K562 (cell line): ENCODE data around the gene PRR7. TPM values are rescaled to one million over a fixed set of nuclear protein-coding genes. Genes with fewer than 3 reads are reported as not detected.
A peak's percentile ranks its signal among the peaks of the same experiment; 100 is the strongest.

Experiments
- ARID4B ChIP-seq: sonication (generic); formaldehyde crosslinking; IDR thresholded peaks from 2 replicates; pipeline ENCODE4 v1.8.0; 2022; ENCODE audit warnings: mild to moderate bottlenecking, missing genetic modification reagents
- ATF1 ChIP-seq, 2 experiments: fragments of 450-650 bp in 1 of 2; IDR thresholded peaks; 2 replicates each; pipeline ENCODE4 v1.6.1; 2016; ENCODE audit warnings: missing compliant biosample characterization in 1 of 2, missing genetic modification characterization in 1 of 2
- DEAF1 ChIP-seq: fragments of 450-650 bp; formaldehyde crosslinking; IDR thresholded peaks from 2 replicates; pipeline ENCODE4 v1.4.0; 2020; ENCODE audit warnings: mild to moderate bottlenecking, moderate library complexity
- EP300 ChIP-seq: IDR thresholded peaks from 2 replicates; pipeline ENCODE4 v1.6.1; 2012; ENCODE audit warnings: low read length, improper control_type of control experiment
- GABPB1 ChIP-seq: sonication (generic); formaldehyde crosslinking; IDR thresholded peaks from 2 replicates; pipeline ENCODE4 v1.8.0; 2022; ENCODE audit warnings: mild to moderate bottlenecking, missing genetic modification reagents
- KDM5B ChIP-seq: fragments of 200-600 bp; sonication (generic); IDR thresholded peaks from 2 replicates; pipeline ENCODE4 v1.6.1; 2012; ENCODE audit warnings: low read depth, mild to moderate bottlenecking, moderate library complexity, low read length, control low read depth, inconsistent platforms; ENCODE audit not compliant: insufficient replicate concordance
- MTA1 ChIP-seq: fragments of 450-650 bp; IDR thresholded peaks from 2 replicates; pipeline ENCODE4 v1.6.1; 2017; ENCODE audit warnings: borderline replicate concordance
- NCOA1 ChIP-seq: fragments of 450-650 bp; IDR thresholded peaks from 2 replicates; pipeline ENCODE4 v1.6.1; 2016; ENCODE audit warnings: low read depth
- NFATC3 ChIP-seq: fragments of 450-650 bp; IDR thresholded peaks from 2 replicates; pipeline ENCODE4 v1.6.1; 2017; ENCODE audit warnings: mild to moderate bottlenecking
- PATZ1 ChIP-seq: fragments of 250-450 bp; sonication (Bioruptor Pico); IDR thresholded peaks from 2 replicates; pipeline ENCODE4 v1.5.0; 2020; ENCODE audit warnings: mild to moderate bottlenecking, borderline replicate concordance
- SMAD2 ChIP-seq: fragments of 150-350 bp; IDR thresholded peaks from 2 replicates; pipeline ENCODE4 v1.6.1; 2014; ENCODE audit warnings: low read depth, mild to moderate bottlenecking, low read length
- TEAD1 ChIP-seq, 2 experiments: fragments of 450-650 bp in 1 of 2; sonication (generic) in 1 of 2; formaldehyde crosslinking; IDR thresholded peaks; 2 replicates each; pipeline versions ENCODE4 v1.4.0 to v1.8.0; 2020 to 2022; ENCODE audit warnings: mild to moderate bottlenecking in 2 of 2, missing genetic modification reagents in 1 of 2
- THAP12 ChIP-seq: fragments of 250-450 bp; sonication (Bioruptor Pico); IDR thresholded peaks from 2 replicates; pipeline ENCODE4 v1.9.0; 2021; ENCODE audit warnings: mild to moderate bottlenecking, inconsistent platforms
- USF1 ChIP-seq: sonication (generic); formaldehyde crosslinking; IDR thresholded peaks from 2 replicates; pipeline ENCODE4 v1.9.0; 2022; ENCODE audit warnings: mild to moderate bottlenecking, missing genetic modification reagents
- ZNF146 ChIP-seq: IDR thresholded peaks from one replicate; pipeline ENCODE4 v1.6.1; 2018; ENCODE audit warnings: missing compliant biosample characterization; ENCODE audit not compliant: unreplicated experiment
- polyA plus RNA-seq, 8 experiments: library from polyadenylated mRNA; depleted of rRNA in 4 of 8; stranded (reverse) in 5 of 8; unstranded in 3 of 8; fragments of >200 nt; fragmentation: Nextera tagmentation in 2 of 8; fragmentation: Illumina TruSeq in 1 of 8; extraction: Ambion mirVana in 2 of 8; extraction: Trizol in 1 of 8; gene quantifications; 2 replicates each; pipeline versions ENCODE4 v1.2.1 to v1.2.3, GENCODE V29; 2011 to 2014; ENCODE audit warnings: inconsistent platforms in 1 of 8, missing spikeins in 1 of 8
- total RNA-seq, 7 experiments: library from RNA; depleted of rRNA in 6 of 7; stranded (reverse); fragments of >200 nt in 6 of 7; fragmentation: Illumina TruSeq in 2 of 7; extraction: Trizol in 2 of 7; gene quantifications; 2 replicates each; pipeline versions ENCODE4 v1.2.1 to v1.2.3, GENCODE V29; 2011 to 2021; ENCODE audit warnings: low replicate concordance in 1 of 7

The PRR7 gene
- total and polyA plus RNA-seq, 9 of the 15 experiments (the other 6 are each of a cell fraction or from before 2014, with no cell fraction given), result 0.80 to 11.3 (median 10.4) TPM; not detected in 4

- TF ChIP-seq DEAF1 (CRISPR knock-in tag), result no peak
- peak; percentile 30; the same call in 1 of the 2 replicates for TF ChIP-seq USF1 (CRISPR knock-in tag)
- no peak for TF ChIP-seq ZNF146 (CRISPR knock-in tag)
- peak; percentile 67; the same call in 1 of the 2 replicates for TF ChIP-seq EP300
- peak; percentile 72; the same call in 1 of the 2 replicates for TF ChIP-seq ARID4B (CRISPR knock-in tag)
- TF ChIP-seq THAP12 (CRISPR knock-in tag), result no peak
- TF ChIP-seq SMAD2, result no peak
- TF ChIP-seq MTA1, result no peak
- TF ChIP-seq TEAD1 (CRISPR knock-in tag; IDR thresholded peaks at IDR 0.05), result 0 out of 4 replicates have a peak, but pooled peaks of 1 of the 2 experiments have one; percentile 66
- 0 out of 2 replicates have a peak, but pooled peaks have one; percentile 12 for TF ChIP-seq NCOA1
- no peak for TF ChIP-seq NFATC3
- TF ChIP-seq GABPB1, result peak; percentile 59; the same call in 1 of the 2 replicates
- TF ChIP-seq PATZ1, result no peak
- no peak for TF ChIP-seq ATF1 (CRISPR knock-in tag; IDR thresholded peaks at IDR 0.05)
- 0 out of 2 replicates have a peak, but pooled peaks have one; percentile 3 for TF ChIP-seq ATF1 (tag; IDR thresholded peaks at IDR 0.05)
- TF ChIP-seq KDM5B, result no peak
Measured at GRCh38 chr5:177498013-177498787, 51.6 kb downstream of the PRR7 start (continued).
